ENCODE data around the gene FYTTD1.

FYTTD1 gene

GRCh38 chr3:197833930-197834715 is 84.4 kb downstream of the FYTTD1 start:
- no peak for DNase-seq (ENCODE audit: low read depth in 2 of 2)

GRCh38 chr3:197835509-197835908 is 85.8 kb downstream of the FYTTD1 start:
- DNase-seq (ENCODE audit: low read depth in 2 of 2), result no peak

DNA sequence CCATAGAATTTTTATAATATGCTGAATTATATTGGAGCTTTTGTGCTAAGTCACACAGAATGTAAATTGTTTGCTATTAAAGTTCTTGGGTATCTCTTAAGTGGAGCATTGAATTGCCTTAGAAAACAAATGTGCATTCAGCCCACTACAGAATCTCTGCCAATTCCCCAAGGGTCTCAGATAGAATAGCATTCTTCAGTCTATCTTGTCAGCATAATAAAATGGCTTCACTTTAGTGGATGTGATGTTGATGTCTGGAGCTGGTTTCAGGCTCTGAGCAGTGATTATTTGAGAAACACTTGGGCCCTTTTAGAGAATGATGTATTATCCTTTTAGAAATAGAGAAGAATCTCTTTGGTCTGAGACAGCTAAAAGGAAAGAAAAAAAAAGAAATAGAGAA is 86.6 kb downstream of the FYTTD1 start:
- no peak for DNase-seq (ENCODE audit: low read depth in 2 of 2)
